Forelimb muscle (tissue), 1 donor: ENCODE measurements around the gene PEX16. TPM values are rescaled to one million over a fixed set of nuclear protein-coding genes. Genes with fewer than 3 reads are reported as not detected.

Source experiments
- DNase-seq: peaks from one replicate; pipeline ENCODE4 v3.0.0-alpha.2; 2013; ENCODE audit warnings: low read depth
- polyA plus RNA-seq: library from polyadenylated mRNA; unstranded; fragments of 120-200 nt; gene quantifications from one replicate; pipeline ENCODE4 v1.2.1, GENCODE V29; 2013; ENCODE audit not compliant: insufficient read length

PEX16 gene
- polyA plus RNA-seq, 1 donor = 11.7 TPM

GRCh38 chr11:45931739-45932138, 14.1 kb upstream of the PEX16 start:
- no peak for DNase-seq

GRCh38 chr11:45930951-45931570, 13.4 kb upstream of the PEX16 start:
- no peak for DNase-seq

GRCh38 chr11:45930031-45930794, 12.5 kb upstream of the PEX16 start:
- no peak for DNase-seq

GRCh38 chr11:45929486-45930030, 11.9 kb upstream of the PEX16 start:
- DNase-seq = no peak

- DNase-seq = no peak
Measured at GRCh38 chr11:45928535-45929215, 11.0 kb upstream of the PEX16 start.

- no peak for DNase-seq
Measured at GRCh38 chr11:45927684-45928413, 10.2 kb upstream of the PEX16 start.

GRCh38 chr11:45927332-45927683, 9.6 kb upstream of the PEX16 start:
- no peak for DNase-seq

GRCh38 chr11:45926536-45927331, 9.1 kb upstream of the PEX16 start:
- DNase-seq = no peak

GRCh38 chr11:45926001-45926401, 8.3 kb upstream of the PEX16 start:
- DNase-seq = no peak

- no peak for DNase-seq
Measured at GRCh38 chr11:45925550-45925949, 7.9 kb upstream of the PEX16 start.

- DNase-seq = no peak
Measured at GRCh38 chr11:45924927-45925326, 7.2 kb upstream of the PEX16 start.

GRCh38 chr11:45924036-45924915, 6.6 kb upstream of the PEX16 start:
- no peak for DNase-seq

GRCh38 chr11:45922425-45923082, 4.9 kb upstream of the PEX16 start, which contains the start of gene LARGE2:
Gene LARGE2 (plus strand): TSS chr11:45922656. CDS start chr11:45922883, 227 bp downstream.
- DNase-seq = no peak

GRCh38 chr11:45921561-45922424, 4.1 kb upstream of the PEX16 start:
- no peak for DNase-seq

- no peak for DNase-seq
Measured at GRCh38 chr11:45920531-45921477, 3.1 kb upstream of the PEX16 start.

- no peak for DNase-seq
Measured at GRCh38 chr11:45919806-45920530, 2.3 kb upstream of the PEX16 start.
